Activated CD4-positive, CD25-positive, alpha-beta regulatory T cell treated with anti-CD3 and anti-CD28 coated beads, Interleukin-2, amount 50 U/mL, for 24 hours (primary cell): ENCODE results near the gene CCR3.
A peak's percentile ranks its signal among the peaks of the same experiment; 100 is the strongest.

Source experiments
- ATAC-seq, 2 donors: fragments of 150-1000 bp; cut with Tn5 transposase; one replicate each; pipeline ENCODE4 v1.10.0; 2021; ENCODE audit warnings: mild to moderate bottlenecking in 1 of 2, moderate library complexity in 1 of 2

CCR3 gene

DNA sequence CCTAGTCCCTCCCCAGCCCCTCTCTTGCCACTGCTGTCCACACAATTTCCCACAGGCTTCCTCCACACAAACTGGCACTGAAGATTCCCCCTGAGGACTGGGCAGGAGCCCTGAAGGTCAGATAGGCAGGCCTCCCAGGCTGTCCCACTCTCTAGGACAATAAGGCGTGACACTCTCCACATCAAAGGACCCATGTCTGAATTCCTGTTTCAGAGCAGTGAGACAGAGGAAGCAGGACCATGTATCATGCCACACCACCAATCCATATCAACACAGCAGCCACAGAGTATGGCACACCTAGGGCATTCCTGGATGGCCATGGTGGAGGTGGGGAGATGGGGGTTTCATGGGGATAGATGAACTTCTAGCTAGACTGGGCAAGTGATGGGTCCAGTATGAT is 20.3 kb upstream of the CCR3 start:
- no peak for ATAC-seq

DNA sequence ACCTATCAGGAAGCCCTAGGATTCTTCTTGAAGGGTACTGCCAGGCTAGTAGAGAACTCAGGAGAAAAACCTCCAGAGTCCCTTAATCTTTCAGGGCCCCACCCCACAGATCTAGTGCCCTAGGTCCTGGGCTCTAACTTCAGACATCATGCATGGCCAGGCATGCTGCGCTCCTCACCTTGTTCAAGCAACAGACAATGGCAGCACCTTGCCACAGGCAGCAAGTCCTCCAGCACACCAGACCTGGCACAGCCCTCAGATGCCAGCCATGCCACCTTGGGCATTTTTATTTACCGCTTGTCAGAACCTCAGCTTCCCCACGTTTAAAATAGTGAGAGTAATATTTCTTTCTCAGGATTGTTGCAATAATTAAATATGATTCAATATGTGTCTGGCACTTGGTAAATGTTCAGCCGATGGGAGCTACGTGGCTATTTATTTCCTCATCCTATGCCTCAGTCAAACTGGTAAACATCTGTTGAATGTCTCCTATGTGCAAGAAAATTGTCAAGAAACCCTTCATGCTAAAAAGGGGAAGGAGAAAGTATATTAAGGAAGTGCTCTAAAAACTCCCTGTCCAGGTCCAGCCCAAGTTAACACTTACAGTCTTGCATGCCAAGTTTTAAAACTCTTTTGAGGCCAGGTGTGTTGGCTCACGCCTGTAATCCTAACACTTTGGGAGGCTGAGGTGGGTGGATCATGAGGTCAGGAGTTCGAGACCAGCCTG is 19.7 kb upstream of the CCR3 start:
- no peak for ATAC-seq

DNA sequence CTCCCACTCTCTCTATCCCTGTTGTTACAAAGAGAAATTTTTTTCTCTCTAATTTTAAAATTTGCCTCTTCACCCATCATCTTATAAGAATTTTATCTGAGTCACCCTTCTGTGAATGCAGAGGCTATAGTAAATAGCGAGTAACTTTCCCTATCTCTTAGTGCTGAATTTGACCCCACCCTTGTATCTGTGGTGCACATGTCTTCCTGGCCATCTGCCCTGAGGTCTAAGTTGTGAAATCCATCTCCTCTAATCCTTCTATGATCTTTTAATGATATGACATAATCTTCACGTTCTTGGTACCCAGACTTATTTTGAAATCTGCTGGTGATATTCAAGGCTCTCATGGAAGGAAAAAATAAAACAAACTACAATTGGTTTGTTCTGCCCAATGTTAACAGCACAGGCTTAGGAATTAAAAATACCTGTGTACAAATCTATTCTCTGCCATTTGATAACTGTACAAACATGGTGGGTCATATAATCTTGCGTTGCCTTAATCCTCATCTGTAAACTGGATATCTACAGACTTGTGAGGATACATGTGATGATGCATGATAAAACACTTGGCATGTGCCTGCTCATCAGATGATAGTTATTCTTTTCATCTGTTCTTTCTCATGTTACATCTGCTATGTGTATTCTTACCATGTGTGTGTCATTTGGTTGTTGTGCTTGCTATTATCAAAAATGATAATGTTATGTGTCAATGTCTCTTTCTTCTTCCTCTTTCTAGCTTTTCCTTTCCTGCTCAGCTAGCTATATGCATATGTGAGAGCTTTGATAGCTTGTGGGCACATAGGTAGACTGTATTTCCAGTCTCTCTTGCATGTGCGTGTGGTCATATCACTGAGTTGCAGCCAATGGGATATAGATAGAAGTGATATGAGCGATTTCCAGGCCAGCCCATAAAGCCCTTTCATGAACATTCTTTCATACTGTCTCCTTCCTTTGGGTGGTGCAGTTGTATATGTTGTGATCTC is 13.7 kb upstream of the CCR3 start:
- peak; percentile 17 to 48 for ATAC-seq

DNA sequence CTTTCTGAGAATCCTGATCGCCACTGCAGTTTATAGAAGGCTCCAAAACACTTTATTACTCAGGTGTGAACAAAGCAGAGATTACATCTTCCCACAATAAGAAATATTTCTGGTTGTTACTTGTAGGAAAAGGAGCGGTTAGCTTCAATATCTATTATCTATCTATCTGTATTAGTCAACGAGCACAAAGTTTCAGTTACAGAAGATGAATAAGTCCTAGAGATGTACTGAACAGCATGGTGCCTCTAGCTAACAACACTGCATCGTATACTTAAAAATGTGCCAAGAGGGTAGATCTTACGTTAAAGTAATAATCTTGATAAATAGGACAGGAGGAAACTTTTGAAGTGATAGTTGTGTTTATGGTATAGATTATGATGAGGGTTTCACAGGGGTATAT is 10.9 kb upstream of the CCR3 start:
- peak; percentile 78 to 84 for ATAC-seq

DNA sequence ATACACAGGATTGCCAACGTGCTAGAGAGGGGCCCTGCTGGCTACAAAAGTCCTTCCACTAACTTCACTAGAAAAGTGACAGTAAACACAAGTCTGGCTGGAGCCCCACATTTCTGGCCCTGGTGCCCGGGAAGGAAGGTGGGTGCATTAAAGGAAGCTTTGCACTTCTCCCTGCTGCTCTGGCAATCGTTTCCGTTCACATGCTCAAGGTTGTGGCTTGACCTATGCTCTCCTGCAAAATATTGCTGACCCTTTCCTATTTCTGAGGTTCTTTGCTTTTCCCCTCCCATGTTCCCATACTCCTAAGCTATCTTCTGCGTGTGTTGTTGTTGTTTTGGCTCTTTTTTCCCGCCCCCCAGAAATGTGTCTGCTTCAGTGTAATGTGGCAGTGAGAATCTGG is 9.1 kb upstream of the CCR3 start:
- no peak for ATAC-seq

DNA sequence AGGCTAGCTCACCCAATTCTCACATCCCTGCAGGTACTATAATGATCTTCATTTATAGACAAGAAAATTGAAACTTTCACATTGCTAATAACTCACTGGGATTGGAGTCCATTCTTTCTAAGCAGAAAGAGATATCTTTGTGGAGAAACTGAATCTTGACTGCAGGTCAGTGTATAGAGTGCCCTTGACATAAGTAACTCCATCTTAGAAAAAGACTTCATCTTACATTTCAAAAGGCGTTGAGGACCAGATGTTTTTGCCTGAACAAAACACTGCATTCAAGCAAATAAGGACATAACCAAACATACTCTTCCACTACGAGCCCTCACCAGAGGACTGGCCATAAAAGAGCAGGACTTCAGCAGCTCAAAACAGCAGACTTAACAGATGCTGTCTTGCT is 6.8 kb upstream of the CCR3 start:
- ATAC-seq: no peak

DNA sequence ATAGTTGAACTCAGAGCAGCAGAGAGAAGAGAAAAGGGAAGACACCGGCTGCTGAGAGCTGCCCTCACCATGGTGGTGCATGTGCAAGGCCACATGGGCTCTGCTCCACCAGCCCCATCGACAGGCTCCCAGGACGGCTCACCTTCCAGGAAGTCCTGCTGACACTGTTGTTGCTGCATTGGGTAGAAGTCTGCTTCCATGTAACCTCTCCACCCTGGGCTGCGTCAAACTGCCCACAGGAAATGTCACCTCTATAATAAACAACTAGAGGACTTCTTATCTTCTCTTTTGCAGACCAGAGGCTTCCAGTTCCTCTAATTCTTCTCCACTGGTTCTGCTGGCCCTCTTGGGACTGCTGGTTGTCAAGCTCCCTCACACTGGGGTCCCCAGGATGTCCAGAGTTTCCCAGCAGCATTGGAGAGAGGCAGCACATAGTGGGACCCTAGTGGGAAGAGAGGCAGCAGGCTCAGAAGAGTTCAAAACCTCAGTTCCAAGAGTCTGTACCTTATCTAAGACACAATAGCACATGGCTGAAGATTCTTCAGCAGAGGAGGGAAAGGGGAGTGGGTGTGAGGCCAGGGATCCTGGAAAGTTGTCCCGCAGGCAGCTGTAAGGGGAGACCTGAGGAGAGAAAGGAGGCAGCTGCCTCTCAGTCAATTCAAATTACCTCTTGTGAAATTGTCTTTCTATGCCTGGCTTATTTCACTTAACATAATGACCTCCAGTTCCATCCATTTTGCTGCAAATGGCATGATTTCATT is 5.8 kb upstream of the CCR3 start:
- ATAC-seq: no peak

DNA sequence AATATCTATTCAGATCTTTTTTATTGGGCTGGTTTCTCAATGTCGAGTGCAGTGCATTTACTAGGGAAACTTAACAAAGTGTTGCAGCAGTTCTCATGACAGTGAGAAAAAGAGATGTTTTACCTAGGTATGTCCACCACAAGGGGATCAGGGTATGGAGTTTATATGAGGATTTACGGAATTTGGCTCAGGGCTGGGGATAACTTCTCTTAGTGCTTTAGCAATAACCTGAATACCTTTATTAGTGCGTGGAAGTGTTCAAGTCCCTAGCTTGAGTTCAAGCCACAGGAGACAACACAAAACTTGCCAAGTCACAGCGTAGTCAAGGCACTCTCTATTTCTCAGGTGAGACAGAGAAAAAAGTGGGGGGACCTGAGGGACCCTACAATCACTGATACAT is 3.9 kb upstream of the CCR3 start:
- no peak for ATAC-seq

DNA sequence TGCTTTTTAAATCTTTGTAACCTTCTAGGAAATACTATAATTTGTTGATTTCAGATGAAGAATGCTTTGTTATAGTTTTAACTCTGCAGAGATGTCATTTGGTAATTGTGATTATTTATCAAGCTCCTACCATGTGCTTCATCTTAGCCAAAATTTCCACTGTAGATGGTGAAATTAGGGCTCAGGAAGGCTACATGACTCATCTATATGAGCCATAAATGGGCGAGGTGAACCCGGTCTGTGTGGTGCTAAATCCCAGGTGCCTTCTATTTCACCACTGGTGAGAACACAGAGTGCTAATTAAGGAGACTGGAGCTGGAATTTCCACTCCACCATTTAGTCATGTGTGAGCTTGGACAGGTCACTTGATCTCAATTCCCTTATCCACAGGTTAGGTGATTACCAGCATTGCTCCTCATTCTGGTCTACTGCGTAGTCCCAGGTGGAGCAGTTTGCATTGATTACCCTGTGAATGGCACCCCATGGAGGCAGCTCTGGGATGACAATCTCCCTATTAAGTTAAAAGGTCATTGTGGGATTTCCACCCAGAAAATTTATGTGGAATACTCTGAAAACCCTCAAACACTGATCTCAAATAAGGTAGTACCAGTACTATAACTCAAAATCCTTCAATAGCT is 2.8 kb upstream of the CCR3 start:
- no peak for ATAC-seq

DNA sequence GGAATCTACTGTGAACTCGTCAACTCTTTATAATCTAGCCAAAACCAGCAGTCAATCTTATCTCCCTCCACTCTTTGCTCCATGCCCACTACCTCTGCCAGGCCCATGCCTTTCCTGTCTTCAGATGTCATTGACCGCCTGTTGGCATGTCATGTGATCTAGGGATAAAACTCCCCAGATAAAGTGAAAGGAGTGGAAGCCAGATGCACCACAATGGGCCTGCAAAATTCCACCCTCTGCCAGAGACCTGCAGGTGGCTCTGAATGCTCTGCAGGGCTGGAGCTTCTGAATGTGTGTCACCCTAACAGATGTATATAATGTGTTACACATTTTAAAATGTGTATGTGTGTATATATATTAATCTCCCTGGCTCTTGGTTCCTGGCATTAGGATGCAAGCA is 2.3 kb upstream of the CCR3 start:
- no peak for ATAC-seq

DNA sequence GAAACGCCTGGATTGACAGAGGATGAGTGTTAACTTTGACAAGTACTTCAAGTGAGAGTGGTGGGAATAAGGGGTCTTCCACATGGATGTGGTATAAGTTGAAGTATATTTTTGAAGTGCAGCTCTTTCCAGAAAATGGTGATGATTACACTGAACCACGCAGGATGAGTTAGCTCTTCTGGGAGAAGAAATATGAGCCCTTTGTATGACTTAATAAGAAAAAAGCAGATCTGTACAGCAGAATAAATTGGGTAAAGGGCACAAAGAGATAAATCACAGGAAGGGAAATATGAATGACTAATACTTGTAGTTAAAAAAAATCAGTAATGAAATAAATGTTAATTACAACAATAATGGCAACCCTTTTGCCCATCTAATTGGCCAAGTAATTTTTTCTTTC is 1.3 kb downstream of the CCR3 start:
- no peak for ATAC-seq

DNA sequence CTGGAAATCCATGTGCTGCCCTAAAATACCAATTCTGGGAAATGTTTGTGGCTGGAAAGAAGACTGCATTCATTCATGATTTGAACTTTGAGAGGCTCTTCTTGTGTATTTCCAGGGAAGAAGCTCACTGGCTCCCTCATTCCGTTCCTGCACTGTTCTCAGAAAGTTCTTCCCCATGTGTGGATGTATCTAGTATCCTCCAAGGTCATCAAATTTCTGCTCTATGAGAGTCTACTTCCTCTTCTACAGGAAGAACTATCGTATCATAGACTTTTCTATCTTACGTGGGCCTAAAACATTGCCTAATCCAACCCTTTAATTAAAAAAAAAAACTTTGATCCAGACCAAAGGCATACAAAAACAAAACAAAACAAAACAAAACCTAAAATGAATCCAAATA is 2.9 kb downstream of the CCR3 start:
- no peak for ATAC-seq

DNA sequence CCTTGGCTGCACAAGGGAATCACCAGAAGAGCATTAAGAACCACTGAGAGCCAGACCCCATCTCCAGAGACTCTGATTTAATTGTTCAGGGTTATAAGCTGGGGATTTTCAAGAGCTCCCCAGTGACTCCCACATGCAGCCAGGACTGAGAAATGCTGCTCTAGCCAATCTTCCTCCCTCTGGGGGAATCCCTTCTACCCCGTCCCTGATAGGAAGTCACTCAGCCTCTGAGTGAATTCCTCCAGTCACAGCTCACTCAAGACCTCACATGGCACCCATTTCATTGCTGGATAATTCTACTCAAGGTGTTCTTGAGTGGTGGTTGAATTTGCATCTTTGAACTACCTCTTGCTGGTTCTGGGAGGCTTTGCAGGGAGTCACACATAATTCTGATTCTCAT is 10.7 kb downstream of the CCR3 start:
- ATAC-seq: no peak

DNA sequence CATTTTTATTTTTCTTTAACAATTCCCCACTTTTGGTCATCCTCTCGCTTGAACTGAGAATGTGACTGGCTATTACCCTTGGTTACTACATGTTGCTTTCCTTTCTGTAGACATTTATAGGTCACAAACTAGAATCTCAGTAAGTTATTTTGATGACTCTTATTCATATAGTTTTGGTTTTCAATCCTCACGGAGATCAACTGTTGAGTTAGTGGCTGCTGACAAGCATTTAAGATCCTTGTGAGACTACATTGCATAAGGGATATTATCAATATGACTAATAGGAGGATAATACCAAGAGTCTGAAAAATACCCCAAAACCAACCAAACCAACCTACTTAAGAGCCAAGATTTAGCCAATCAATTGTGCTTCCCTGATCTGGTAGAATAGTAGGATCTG is 16.3 kb downstream of the CCR3 start:
- no peak for ATAC-seq

DNA sequence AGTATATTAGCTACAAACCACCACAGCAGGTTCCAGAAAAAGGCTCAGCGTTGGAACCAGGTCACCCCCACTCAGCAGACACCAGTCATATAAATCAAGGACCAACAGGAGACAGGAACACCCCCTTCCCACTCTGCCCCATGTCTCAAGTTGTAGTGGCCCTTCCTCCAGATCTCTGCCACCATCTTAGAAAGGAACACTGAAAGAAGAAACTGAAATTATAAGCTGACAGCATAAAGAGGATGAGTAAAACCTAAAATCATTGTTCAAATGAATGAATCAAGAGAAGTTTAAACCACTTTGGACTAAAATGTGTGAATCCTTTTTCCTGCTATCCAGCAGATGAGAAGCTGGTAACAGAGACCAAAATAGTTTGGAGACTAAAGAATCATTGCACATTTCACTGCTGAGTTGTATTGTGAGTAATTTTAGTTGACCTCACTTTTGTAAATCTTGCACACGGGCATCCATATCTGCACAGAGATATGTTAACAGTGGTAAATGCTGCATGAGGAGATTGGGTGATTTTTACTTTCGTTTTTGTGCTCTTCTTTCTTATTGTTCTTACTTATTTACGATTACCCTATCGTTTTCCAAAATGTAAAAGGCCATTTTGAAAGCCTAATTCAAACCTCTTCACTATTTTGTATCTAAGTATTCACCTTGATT is 19.8 kb downstream of the CCR3 start:
- peak; percentile 60 to 68 for ATAC-seq

DNA sequence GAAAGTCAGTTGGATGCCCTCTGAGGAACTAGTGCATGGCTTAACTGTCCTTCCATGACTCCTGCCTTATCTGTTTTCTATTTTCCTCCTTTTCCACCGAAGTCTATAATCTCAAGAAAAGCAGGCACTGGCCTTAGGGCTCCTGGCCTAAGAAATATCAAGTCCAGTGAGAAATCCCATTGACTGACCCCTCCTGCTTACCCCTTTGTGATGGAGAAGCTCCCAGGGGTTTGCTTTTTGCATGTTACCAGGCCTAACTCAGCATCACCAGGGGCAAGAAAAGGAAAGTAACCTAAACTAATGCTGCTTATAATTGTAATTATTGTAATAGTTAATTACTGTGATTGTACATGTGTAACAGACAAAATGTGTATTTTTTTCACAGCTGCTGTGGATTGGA is 21.7 kb downstream of the CCR3 start:
- ATAC-seq: no peak

DNA sequence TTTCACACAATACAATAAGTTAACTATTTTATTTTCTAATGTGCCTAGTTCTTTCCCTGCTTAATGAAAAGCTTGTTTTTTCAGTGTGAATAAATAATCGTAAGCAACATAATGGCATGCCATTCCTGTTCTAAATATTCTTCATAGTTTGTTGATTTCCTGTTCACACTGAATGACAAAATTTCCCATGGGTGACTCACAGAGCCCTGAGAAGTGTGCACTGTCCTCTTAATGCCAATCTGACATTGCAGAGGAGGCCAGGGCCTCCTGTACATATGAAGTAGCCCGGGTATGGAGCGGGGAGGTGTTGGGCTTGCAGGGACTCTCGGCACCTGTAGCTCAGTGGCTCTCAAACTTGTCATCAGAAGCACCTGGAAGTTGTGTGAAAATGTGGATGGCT is 24.3 kb downstream of the CCR3 start:
- ATAC-seq: no peak

DNA sequence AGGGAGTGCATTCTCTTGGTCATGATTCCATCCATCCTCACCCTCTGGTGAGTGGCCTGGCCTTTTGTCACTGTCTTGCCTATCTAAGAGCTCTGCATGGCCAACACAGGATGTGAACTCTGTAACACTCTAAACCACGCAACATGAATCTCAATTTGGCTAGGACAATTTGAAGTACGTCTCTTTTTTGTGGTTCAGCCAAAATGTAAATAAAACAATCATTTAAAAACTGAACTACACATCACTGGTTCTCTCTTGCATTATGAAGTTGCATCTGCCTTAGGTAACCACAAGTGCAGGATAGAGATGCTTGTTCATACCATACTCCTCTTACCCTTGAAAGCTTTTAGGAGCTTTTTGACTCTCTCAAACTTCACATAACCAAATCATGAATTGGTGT is 27.3 kb downstream of the CCR3 start:
- ATAC-seq: peak; percentile 48 to 73

DNA sequence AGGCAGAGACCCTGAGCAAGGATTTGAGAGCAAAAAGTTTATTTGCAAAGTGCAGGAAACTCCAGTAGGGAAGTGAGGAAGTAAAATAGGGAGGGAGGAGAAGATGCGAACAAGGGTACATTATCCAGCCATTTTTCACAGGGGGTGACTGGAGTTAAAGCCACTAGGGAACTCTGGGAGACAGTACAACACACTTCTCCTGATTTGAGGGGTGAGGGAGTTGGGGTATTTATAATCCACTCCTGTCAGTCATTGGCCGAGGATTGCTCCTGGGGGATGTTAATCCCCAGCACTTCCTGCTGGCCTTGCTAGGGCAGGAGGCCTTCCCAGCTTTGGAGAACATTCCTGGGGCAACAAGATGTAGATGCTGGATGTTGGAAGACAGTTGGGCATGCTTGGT is 28.2 kb downstream of the CCR3 start:
- ATAC-seq: no peak

DNA sequence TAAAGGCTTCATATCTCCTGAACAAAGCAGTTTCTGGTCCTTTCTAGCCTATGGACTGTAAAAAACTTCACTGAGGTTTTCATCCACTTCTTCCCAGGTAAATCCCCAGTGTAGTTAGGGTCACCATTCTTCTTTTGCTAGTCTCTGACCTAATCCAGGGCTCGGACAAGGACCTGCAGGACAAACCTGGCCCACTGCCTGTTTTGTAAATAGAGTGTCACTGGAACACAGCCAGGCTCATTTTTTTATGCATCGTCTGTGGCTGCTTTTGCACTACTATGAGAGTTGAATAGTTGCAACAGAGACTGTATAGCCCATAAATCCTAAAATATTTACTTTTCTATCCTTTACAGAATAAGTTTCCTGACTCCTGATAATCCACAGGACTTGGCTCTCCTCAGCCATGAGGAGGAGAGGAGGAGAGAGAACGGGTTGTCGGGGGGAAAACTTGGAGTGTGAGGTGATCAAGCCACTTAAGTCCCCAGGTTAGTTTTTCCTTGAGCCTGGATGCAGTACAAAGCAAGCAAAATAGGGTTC is 29.0 kb downstream of the CCR3 start:
- ATAC-seq: no peak

DNA sequence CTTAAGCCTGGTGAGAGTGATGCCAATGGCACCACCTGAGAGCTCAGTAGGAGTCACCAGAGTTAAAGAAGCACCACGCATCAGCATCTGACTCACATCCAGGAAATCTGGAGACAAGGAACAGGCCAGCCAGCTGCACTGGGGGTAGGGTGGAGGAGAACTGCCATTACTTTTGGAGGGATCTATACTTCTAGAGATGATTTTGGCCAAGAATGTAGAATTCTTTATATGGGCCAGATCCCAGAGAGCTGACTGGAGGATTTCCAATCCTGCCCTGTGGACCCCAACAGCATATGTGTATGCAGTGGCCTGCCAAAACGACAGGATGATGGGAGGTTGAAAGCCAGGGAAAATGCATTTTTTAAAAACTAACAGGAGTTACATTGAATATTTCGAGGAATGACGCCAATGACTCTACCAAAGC is 29.8 kb downstream of the CCR3 start:
- no peak for ATAC-seq

DNA sequence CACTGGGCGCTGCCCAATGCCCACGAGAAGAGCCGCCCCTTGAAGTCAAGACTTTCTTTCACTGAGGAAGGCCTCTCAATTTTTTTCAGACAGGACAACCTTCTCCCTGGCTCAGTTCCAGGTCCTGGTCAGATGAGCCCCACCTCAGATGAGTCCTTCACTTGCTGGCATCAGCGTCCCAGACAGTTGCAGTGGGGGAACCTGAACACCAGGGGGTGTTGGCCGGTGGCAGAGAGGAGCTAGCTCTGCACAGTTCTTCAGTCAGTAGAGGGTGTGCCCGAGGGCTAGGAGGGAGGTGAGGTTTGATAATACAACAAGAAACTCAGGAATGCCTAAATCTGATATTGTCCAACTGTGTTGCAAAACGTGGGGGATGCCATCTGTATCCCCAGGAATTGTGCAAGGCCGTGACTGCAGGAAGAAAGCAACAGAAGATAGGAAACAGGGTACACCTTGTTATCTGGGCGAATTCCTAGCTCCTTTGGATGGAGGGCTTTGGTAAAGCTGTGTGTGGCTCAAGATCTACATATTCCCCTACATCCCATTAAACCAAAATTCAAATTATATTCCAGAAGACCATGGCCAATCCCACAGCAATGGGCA is 34.3 kb downstream of the CCR3 start:
- ATAC-seq: peak; percentile 66 to 76
